SK-N-SH (cell line): ENCODE data around the gene CALD1.

Experiments used
- CTCF ChIP-seq: fragments of 200-600 bp; sonication (generic); IDR thresholded peaks from 2 replicates; pipeline ENCODE4 v1.6.1; 2017; ENCODE audit warnings: antibody characterized with exemption, mild to moderate bottlenecking, moderate library complexity
- EP300 ChIP-seq, 2 experiments: IDR thresholded peaks; 2 replicates each; pipeline versions ENCODE4 v1.4.0 to v1.6.1; 2012; ENCODE audit warnings: borderline replicate concordance in 1 of 2, low read depth in 1 of 2, low read length in 1 of 2
- MXI1 ChIP-seq: IDR thresholded peaks from 2 replicates; pipeline ENCODE4 v1.6.1; 2012; ENCODE audit warnings: mild to moderate bottlenecking, low read depth, low read length, improper control_type of control experiment

GRCh38 chr7:134908289-134908688, 128.9 kb downstream of the CALD1 start:
- TF ChIP-seq CTCF, result no peak
- TF ChIP-seq EP300 (IDR thresholded peaks at IDR 0.05; ENCODE audit: borderline replicate concordance in 1 of 2, low read depth in 1 of 2, low read length in 1 of 2), result no peak
- TF ChIP-seq MXI1, result no peak
